GM23338 (cell line): ENCODE measurements around the gene ISL2. TPM values are rescaled to one million over a fixed set of nuclear protein-coding genes. Genes with fewer than 3 reads are reported as not detected.

Experiments used
- CREB1 ChIP-seq: fragments of 250-450 bp; sonication (Bioruptor Pico); IDR thresholded peaks from 2 replicates; pipeline ENCODE4 v1.5.0; 2020; ENCODE audit warnings: low read depth, mild to moderate bottlenecking, moderate library complexity
- EZH2 ChIP-seq: fragments of 200-600 bp; sonication (generic); IDR thresholded peaks from one replicate; pipeline ENCODE4 v1.8.0; 2017; ENCODE audit warnings: antibody characterized with exemption, mild to moderate bottlenecking, low read depth; ENCODE audit not compliant: unreplicated experiment
- EZH2phosphoT487 ChIP-seq: fragments of 200-600 bp; sonication (generic); IDR thresholded peaks from one replicate; pipeline ENCODE4 v1.8.1; 2018; ENCODE audit warnings: antibody characterized with exemption; ENCODE audit not compliant: unreplicated experiment
- JUNB ChIP-seq: IDR thresholded peaks from one replicate; pipeline ENCODE4 v1.6.1; 2016; ENCODE audit warnings: antibody characterized with exemption; ENCODE audit not compliant: unreplicated experiment
- POLR2AphosphoS5 ChIP-seq: IDR thresholded peaks from 2 replicates; pipeline ENCODE4 v1.6.1; 2016; ENCODE audit warnings: antibody characterized with exemption, low read depth
- REST ChIP-seq: IDR thresholded peaks from one replicate; pipeline ENCODE4 v1.6.1; 2018; ENCODE audit warnings: antibody characterized with exemption; ENCODE audit not compliant: unreplicated experiment
- ZNF114 ChIP-seq: fragments of 250-450 bp; sonication (Bioruptor Pico); IDR thresholded peaks from 2 replicates; pipeline ENCODE4 v1.5.0; 2020; ENCODE audit warnings: mild to moderate bottlenecking, moderate library complexity
- ZNF331 ChIP-seq: fragments of 250-450 bp; sonication (Bioruptor Pico); IDR thresholded peaks from 2 replicates; pipeline ENCODE4 v1.5.0; 2020; ENCODE audit warnings: low read depth, mild to moderate bottlenecking, moderate library complexity
- ZNF462 ChIP-seq: fragments of 250-450 bp; sonication (Bioruptor Pico); IDR thresholded peaks from 2 replicates; pipeline ENCODE4 v1.5.0; 2020; ENCODE audit warnings: mild to moderate bottlenecking, moderate library complexity
- polyA plus RNA-seq: library from polyadenylated mRNA; unstranded; fragments of >200 nt; fragmentation: Nextera tagmentation; extraction: Ambion mirVana; gene quantifications from 2 replicates; pipeline ENCODE4 v1.2.1, GENCODE V29; 2016
- total RNA-seq: library from RNA; depleted of rRNA; stranded (reverse); fragments of >200 nt; shearing (Covaris generic); gene quantifications from 2 replicates; pipeline ENCODE4 v1.2.3, GENCODE V29; 2014
- TF ChIP-seq, protein P1 (sequence below), 2 experiments: fragments of 200-600 bp in 1 of 2; sonication (generic) in 1 of 2; conservative IDR thresholded peaks; 2 replicates each; pipeline versions ENCODE4 v1.5.1 to v1.6.1; 2016 to 2017; ENCODE audit warnings: antibody characterized with exemption in 2 of 2, low read depth in 2 of 2, mild to moderate bottlenecking in 2 of 2, moderate library complexity in 1 of 2

ISL2 gene
- total and polyA plus RNA-seq, 2 experiments from 2014 or later = 0.65 to 2.7 TPM

GRCh38 chr15:76298986-76299385 lies 37.6 kb upstream of the ISL2 start (continued):
- no peak for TF ChIP-seq ZNF462
- no peak for TF ChIP-seq REST
- no peak for TF ChIP-seq EZH2
- TF ChIP-seq ZNF114 (CRISPR knock-in tag) = no peak
- no peak for TF ChIP-seq CREB1 (CRISPR knock-in tag)
- TF ChIP-seq ZNF331 (CRISPR knock-in tag) = no peak
- no peak for TF ChIP-seq JUNB
- TF ChIP-seq EZH2phosphoT487 = no peak
- TF ChIP-seq POLR2AphosphoS5 = no peak
- TF ChIP-seq, protein P1, sequence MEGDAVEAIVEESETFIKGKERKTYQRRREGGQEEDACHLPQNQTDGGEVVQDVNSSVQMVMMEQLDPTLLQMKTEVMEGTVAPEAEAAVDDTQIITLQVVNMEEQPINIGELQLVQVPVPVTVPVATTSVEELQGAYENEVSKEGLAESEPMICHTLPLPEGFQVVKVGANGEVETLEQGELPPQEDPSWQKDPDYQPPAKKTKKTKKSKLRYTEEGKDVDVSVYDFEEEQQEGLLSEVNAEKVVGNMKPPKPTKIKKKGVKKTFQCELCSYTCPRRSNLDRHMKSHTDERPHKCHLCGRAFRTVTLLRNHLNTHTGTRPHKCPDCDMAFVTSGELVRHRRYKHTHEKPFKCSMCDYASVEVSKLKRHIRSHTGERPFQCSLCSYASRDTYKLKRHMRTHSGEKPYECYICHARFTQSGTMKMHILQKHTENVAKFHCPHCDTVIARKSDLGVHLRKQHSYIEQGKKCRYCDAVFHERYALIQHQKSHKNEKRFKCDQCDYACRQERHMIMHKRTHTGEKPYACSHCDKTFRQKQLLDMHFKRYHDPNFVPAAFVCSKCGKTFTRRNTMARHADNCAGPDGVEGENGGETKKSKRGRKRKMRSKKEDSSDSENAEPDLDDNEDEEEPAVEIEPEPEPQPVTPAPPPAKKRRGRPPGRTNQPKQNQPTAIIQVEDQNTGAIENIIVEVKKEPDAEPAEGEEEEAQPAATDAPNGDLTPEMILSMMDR (conservative IDR thresholded peaks at IDR 0.05; ENCODE audit: low read depth in 2 of 2) = no peak
